Keratinocyte (primary cell): Measurements from ENCODE around the gene RNF141.

ENCODE experiments used
- CTCF ChIP-seq, 3 experiments: IDR thresholded peaks in 1 of 3; conservative IDR thresholded peaks in 1 of 3; optimal IDR thresholded peaks in 1 of 3; 2 replicates in 2 of 3; 3 replicates in 1 of 3; pipeline versions ENCODE3 to v1.5.1; 2011; ENCODE audit warnings: low read length in 3 of 3, mild to moderate bottlenecking in 3 of 3, moderate library complexity in 2 of 3, control low read depth in 1 of 3, inconsistent platforms in 1 of 3; ENCODE audit not compliant: insufficient read depth in 2 of 3; ENCODE audit errors: extremely low read depth in 1 of 3
- EZH2 ChIP-seq: IDR thresholded peaks from one replicate; pipeline ENCODE4 v1.6.1; 2012; ENCODE audit warnings: inconsistent platforms, mild to moderate bottlenecking, low read length, moderate library complexity

GRCh38 chr11:10481560-10482349 lies 59.2 kb downstream of the RNF141 start:
- TF ChIP-seq CTCF (optimal IDR thresholded peaks at IDR 0.05 in 1 of 3, IDR thresholded peaks at IDR 0.05 in 1 of 3, conservative IDR thresholded peaks at IDR 0.05 in 1 of 3; ENCODE audit: extremely low read depth in 1 of 3, insufficient read depth in 2 of 3, low read length in 3 of 3) (no peak), EZH2 (no peak)
